ENCODE measurements around the gene MYO6.

DNA sequence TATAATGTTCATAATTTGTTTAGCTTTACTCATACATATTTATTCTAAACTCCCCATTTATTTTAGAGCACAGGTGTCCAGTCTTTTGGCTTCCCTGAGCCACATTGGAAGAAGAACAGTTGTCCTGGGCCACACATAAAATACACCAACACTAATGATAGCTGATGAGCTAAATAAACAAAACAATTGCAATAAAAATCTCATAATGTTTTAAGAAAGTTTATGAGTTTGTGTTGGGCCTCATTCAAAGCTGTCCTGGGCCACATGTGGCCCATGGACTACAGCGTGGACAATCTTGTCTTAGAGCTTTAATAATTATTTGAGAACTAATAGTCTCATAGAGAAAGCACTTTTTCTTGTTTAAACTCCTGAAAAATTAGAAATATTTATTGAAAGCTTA lies 131.3 kb downstream of the MYO6 start:
- TF ChIP-seq, protein P1, sequence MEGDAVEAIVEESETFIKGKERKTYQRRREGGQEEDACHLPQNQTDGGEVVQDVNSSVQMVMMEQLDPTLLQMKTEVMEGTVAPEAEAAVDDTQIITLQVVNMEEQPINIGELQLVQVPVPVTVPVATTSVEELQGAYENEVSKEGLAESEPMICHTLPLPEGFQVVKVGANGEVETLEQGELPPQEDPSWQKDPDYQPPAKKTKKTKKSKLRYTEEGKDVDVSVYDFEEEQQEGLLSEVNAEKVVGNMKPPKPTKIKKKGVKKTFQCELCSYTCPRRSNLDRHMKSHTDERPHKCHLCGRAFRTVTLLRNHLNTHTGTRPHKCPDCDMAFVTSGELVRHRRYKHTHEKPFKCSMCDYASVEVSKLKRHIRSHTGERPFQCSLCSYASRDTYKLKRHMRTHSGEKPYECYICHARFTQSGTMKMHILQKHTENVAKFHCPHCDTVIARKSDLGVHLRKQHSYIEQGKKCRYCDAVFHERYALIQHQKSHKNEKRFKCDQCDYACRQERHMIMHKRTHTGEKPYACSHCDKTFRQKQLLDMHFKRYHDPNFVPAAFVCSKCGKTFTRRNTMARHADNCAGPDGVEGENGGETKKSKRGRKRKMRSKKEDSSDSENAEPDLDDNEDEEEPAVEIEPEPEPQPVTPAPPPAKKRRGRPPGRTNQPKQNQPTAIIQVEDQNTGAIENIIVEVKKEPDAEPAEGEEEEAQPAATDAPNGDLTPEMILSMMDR (IDR thresholded peaks at IDR 0.05), result no peak
- TF ChIP-seq EP300 (IDR thresholded peaks at IDR 0.05) (no peak), POLR2AphosphoS5 (IDR thresholded peaks at IDR 0.05) (no peak)

All from stomach (tissue), 4 donors.